AG09319 (cell line): ENCODE results near the gene NPTXR.
"Not testable (repeated sequence)": the region's sequence is repeated elsewhere in the genome, so short reads cannot be mapped to it uniquely, and the experiment has no call there.

Experiments
- DNase-seq: peaks from one replicate; pipeline ENCODE4 v3.0.0-alpha.2; 2010; ENCODE audit warnings: low read depth; ENCODE audit errors: extremely low read depth
- TF ChIP-seq, protein P1 (sequence below): IDR thresholded peaks from 2 replicates; pipeline ENCODE4 v1.5.1; 2011; ENCODE audit warnings: low read depth, mild to moderate bottlenecking, inconsistent platforms, low read length, moderate library complexity

NPTXR gene

GRCh38 chr22:38823076-38823475 lies 20.8 kb downstream of the NPTXR start:
- TF ChIP-seq, protein P1, sequence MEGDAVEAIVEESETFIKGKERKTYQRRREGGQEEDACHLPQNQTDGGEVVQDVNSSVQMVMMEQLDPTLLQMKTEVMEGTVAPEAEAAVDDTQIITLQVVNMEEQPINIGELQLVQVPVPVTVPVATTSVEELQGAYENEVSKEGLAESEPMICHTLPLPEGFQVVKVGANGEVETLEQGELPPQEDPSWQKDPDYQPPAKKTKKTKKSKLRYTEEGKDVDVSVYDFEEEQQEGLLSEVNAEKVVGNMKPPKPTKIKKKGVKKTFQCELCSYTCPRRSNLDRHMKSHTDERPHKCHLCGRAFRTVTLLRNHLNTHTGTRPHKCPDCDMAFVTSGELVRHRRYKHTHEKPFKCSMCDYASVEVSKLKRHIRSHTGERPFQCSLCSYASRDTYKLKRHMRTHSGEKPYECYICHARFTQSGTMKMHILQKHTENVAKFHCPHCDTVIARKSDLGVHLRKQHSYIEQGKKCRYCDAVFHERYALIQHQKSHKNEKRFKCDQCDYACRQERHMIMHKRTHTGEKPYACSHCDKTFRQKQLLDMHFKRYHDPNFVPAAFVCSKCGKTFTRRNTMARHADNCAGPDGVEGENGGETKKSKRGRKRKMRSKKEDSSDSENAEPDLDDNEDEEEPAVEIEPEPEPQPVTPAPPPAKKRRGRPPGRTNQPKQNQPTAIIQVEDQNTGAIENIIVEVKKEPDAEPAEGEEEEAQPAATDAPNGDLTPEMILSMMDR, result no peak
- DNase-seq, result no peak

DNA sequence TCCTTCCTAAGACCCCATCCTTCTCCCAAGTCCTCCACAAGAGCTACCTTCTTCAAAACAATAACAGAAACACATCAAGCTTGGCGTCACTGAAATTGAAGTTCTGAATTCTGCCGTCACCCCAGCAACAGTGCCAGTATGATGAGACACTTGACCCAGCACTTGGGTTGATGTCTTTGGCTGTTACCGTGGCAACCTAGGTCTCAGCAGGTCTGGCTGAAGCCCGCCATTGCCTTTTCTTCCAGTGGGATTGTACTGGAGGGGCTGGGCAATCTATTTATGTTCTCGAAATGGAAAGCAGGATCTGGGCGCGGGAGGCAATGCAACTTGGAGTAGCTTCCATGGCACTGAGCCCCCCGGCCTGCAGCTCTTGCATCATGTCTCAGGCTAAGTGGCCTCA lies 23.8 kb downstream of the NPTXR start:
- TF ChIP-seq, protein P1, result no peak
- DNase-seq, result no peak

DNA sequence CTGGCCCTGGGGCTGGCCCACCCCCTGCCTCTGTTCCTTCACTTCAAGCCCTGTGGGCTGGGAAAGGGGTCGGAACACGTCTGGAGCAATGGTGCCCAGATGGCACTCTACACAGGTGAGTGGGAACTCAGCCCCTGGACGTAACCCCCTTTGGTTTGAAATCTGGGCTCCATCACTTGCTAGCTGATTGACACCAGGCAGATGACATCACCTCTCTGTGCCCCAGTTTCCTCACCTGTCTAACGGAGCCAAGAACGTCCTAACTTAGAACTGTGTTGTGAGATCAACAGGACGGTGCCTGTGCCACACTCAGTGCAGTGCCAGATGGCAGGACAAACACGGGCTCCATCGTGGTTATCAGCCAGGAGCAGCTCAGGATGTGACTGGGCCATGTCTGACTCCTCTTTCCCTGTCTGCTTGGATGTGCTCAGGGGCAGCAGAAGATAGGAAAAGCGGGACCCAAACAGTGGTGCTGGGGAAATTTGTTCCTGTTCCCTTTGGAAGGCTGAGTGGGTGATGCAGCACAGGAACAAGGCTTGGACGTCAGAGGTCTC lies 24.4 kb downstream of the NPTXR start:
- TF ChIP-seq, protein P1, result no peak
- DNase-seq, result no peak

DNA sequence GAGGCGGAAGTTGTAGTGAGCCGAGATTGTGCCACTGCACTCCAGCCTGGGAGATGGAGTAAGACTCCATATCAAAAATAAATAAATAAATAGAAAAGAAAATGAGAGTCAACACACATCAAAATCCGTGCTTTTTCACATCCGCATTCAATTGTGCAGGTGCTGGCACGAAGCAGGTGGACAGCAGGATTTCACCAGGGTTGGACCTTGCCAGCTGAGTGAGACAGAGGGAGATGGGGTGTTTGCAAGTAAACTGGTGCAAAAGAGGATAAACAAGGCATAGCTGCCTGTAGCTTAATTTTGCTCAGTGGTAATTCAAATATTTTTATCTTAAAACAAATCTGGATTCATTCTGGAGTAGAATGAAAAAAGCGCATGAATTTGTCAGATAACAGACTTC lies 26.6 kb downstream of the NPTXR start:
- no peak for DNase-seq
- TF ChIP-seq, protein P1, result no peak

GRCh38 chr22:38815842-38816241 lies 28.0 kb downstream of the NPTXR start:
- no peak for DNase-seq
- TF ChIP-seq, protein P1, result no peak

DNA sequence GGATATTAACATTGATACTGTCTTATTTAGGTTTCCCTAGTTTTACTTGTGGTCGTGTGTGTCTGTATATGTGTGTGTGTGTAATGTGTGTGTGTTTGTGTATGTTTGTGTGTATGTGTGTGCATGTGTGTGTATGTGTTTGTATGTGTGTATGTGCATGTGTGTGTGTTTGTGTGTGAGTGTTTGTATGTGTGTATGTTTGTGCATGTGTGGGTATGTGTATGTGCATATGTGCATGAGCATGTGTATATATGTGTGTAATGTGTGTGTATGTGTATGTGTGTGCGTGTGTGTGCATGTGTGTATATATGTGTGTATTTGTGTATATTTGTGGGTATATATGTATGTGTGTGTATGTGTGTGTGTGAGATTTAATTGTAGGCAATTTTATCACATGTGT lies 32.6 kb downstream of the NPTXR start:
- no peak for DNase-seq
- TF ChIP-seq, protein P1, result no peak

- not testable (repeated sequence) for DNase-seq
Measured at GRCh38 chr22:38805041-38805593, 38.7 kb downstream of the NPTXR start.

DNA sequence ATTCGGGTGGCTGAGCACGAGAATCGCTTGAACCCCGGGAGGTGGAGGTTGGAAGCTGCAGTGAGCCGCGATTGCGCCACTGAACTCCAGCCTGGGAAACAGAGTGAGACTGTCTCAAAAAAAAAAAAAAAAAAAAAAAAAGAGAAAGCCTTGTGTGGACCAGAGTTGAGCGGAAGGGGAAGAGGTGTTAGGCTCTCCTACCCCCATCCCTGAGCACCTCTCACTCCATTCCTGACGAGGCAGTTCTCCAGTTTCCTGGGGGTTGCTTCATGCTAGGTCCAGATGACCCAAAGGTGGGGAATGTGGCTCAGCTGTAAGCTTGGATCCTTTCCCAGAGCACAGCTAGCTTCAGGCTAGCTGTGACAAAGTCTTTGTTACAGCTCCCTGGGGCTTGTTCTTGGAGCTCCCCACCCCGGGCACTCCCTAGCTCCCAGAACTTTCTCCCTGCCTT lies 41.1 kb downstream of the NPTXR start:
- peak; percentile 87 for DNase-seq
- TF ChIP-seq, protein P1, result no peak
